ENCODE measurements around the gene HERC3. TPM values are rescaled to one million over a fixed set of nuclear protein-coding genes. Genes with fewer than 3 reads are reported as not detected.
"Not testable (repeated sequence)": the region's sequence is repeated elsewhere in the genome, so short reads cannot be mapped to it uniquely, and the experiment has no call there.

Gene HERC3
- total RNA-seq, 1 donor: 15.6 TPM

DNA sequence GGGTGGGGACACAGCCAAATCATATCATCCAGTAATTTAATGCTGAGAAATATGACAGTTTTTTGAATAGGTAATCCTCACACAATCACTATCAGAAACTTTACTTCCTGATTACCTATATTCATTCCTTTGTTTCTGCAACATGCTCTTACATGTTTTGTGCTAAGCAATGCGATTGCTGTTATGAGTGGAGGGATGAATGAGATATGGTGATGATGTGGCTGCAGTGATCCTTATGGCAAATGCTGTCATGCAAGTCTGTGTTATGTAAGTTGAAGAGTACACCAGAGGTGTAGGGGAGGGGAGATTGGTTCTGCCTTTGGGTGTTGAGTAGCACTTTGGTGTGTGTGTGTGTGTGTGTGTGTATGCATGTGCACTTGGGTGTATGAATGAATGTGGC is 14.6 kb downstream of the HERC3 start:
- no peak overlapping the region for H2AFZ ChIP-seq (ENCODE audit: low read length)
- H3K36me3 ChIP-seq (ENCODE audit: insufficient read depth, low read length): peaks cover 6% of the 10 kb centered on the region
- H3K9me3 ChIP-seq (ENCODE audit: low read depth, low read length): no peaks in the 10 kb centered on the region
- DNase-seq (ENCODE audit: insufficient read length, low spot score, missing footprints): no peak
- H3K79me2 ChIP-seq (ENCODE audit: insufficient read depth, low read length): peaks cover 8% of the 10 kb centered on the region
- H3K27me3 ChIP-seq (ENCODE audit: insufficient read depth, low read length): no peaks in the 10 kb centered on the region
- no peaks in the 10 kb centered on the region for H4K20me1 ChIP-seq (ENCODE audit: insufficient read depth, low read length)
- TF ChIP-seq, protein P1, sequence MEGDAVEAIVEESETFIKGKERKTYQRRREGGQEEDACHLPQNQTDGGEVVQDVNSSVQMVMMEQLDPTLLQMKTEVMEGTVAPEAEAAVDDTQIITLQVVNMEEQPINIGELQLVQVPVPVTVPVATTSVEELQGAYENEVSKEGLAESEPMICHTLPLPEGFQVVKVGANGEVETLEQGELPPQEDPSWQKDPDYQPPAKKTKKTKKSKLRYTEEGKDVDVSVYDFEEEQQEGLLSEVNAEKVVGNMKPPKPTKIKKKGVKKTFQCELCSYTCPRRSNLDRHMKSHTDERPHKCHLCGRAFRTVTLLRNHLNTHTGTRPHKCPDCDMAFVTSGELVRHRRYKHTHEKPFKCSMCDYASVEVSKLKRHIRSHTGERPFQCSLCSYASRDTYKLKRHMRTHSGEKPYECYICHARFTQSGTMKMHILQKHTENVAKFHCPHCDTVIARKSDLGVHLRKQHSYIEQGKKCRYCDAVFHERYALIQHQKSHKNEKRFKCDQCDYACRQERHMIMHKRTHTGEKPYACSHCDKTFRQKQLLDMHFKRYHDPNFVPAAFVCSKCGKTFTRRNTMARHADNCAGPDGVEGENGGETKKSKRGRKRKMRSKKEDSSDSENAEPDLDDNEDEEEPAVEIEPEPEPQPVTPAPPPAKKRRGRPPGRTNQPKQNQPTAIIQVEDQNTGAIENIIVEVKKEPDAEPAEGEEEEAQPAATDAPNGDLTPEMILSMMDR (IDR thresholded peaks at IDR 0.05; ENCODE audit: extremely low read depth, low read depth, low read length): no peak
- no peak overlapping the region for H3K4me3 ChIP-seq (ENCODE audit: insufficient read depth, low read length)
- H3K27ac ChIP-seq (ENCODE audit: low read depth, low read length): no peak overlapping the region
- H3K4me1 ChIP-seq (ENCODE audit: insufficient read depth, low read length): peaks cover 16% of the 10 kb centered on the region
- H3K4me2 ChIP-seq (ENCODE audit: insufficient read depth, low read length): no peak overlapping the region

DNA sequence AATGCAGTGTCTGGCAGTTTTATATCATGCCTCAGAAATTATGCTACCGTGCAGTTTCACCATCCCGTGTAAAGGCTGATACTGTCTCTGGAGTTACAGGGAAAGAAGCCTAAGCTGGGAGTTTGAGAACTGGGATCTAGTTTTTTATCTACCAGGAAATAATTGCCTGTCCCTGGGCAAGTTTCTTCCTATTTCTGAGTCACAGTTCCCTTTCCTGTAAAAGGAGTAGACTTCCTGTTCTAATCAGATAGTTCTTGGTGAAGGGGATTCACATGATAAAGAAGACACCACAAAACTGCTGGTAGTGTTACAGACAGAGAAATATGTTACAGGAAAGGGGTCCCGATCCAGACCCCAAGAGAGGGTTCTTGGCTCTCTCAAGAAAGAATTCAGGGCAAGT is 17.1 kb downstream of the HERC3 start:
- H3K27me3 ChIP-seq (ENCODE audit: insufficient read depth, low read length): no peaks in the 10 kb centered on the region
- H3K4me1 ChIP-seq (ENCODE audit: insufficient read depth, low read length): peaks cover 30% of the 10 kb centered on the region
- no peak for DNase-seq (ENCODE audit: insufficient read length, low spot score, missing footprints)
- H3K27ac ChIP-seq (ENCODE audit: low read depth, low read length): no peak overlapping the region
- H3K79me2 ChIP-seq (ENCODE audit: insufficient read depth, low read length): peaks cover 9% of the 10 kb centered on the region
- TF ChIP-seq, protein P1 (IDR thresholded peaks at IDR 0.05; ENCODE audit: extremely low read depth, low read depth, low read length): no peak
- no peak overlapping the region for H3K4me3 ChIP-seq (ENCODE audit: insufficient read depth, low read length)
- peaks cover 6% of the 10 kb centered on the region for H3K36me3 ChIP-seq (ENCODE audit: insufficient read depth, low read length)
- no peak overlapping the region for H3K4me2 ChIP-seq (ENCODE audit: insufficient read depth, low read length)
- H2AFZ ChIP-seq (ENCODE audit: low read length): no peak overlapping the region
- H3K9me3 ChIP-seq (ENCODE audit: low read depth, low read length): no peaks in the 10 kb centered on the region
- no peaks in the 10 kb centered on the region for H4K20me1 ChIP-seq (ENCODE audit: insufficient read depth, low read length)

DNA sequence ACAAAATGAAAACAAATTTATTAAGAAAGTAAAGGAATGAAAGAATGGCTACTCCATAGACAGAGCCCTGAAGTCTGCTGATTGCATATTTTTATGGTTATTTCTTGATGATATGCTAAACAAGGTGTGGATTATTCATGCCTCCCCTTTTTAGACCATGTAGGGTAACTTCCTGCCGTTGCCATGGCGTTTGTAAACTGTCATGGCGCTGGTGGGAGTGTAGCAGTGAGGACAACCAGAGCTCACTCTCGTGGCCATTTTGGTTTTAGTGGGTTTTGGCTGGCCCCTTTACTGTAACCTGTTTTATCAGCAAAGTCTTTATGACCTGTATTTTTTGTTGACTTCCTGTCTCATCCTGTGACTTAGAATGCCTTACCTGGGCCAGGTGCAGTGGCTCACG is 17.5 kb downstream of the HERC3 start:
- not testable (repeated sequence) for H3K36me3 ChIP-seq (ENCODE audit: insufficient read depth, low read length); H4K20me1 ChIP-seq (ENCODE audit: insufficient read depth, low read length); DNase-seq (ENCODE audit: insufficient read length, low spot score, missing footprints); H3K79me2 ChIP-seq (ENCODE audit: insufficient read depth, low read length); H3K27ac ChIP-seq (ENCODE audit: low read depth, low read length); H3K9me3 ChIP-seq (ENCODE audit: low read depth, low read length); H3K4me2 ChIP-seq (ENCODE audit: insufficient read depth, low read length); H3K4me3 ChIP-seq (ENCODE audit: insufficient read depth, low read length); H2AFZ ChIP-seq (ENCODE audit: low read length); H3K27me3 ChIP-seq (ENCODE audit: insufficient read depth, low read length)
- peaks cover 30% of the 10 kb centered on the region for H3K4me1 ChIP-seq (ENCODE audit: insufficient read depth, low read length)

DNA sequence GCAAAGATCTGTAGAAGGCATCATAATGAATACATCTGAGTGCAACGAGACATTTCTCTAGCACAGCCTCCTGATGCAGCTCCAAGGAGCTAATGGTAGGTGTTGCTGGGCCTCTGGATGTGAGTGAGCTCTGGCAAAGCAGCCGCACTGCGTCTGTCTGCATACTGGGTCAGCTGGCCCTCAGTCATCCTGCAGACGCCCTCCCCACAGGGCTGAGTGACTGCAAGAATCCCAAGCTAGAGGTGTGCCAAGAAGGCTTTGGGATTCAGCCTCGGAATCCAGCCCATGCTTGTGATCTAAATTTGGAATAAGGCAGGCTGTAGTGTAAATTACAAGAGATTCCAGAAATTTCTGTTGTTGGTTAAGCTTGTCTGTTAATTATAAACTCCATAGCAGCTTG is 18.5 kb downstream of the HERC3 start:
- Histone ChIP-seq H2AFZ (ENCODE audit: low read length) (peak overlapping the region; percentile 5), H3K79me2 (ENCODE audit: insufficient read depth, low read length) (peaks cover 9% of the 10 kb centered on the region), H3K4me1 (ENCODE audit: insufficient read depth, low read length) (peaks cover 31% of the 10 kb centered on the region), H3K9me3 (ENCODE audit: low read depth, low read length) (no peaks in the 10 kb centered on the region), H4K20me1 (ENCODE audit: insufficient read depth, low read length) (no peaks in the 10 kb centered on the region), H3K4me2 (ENCODE audit: insufficient read depth, low read length) (no peak overlapping the region), H3K27me3 (ENCODE audit: insufficient read depth, low read length) (no peaks in the 10 kb centered on the region), H3K27ac (ENCODE audit: low read depth, low read length) (peak overlapping the region; percentile 84), H3K36me3 (ENCODE audit: insufficient read depth, low read length) (peaks cover 6% of the 10 kb centered on the region), H3K4me3 (ENCODE audit: insufficient read depth, low read length) (no peak overlapping the region)
- no peak for DNase-seq (ENCODE audit: insufficient read length, low spot score, missing footprints)
- TF ChIP-seq, protein P1 (IDR thresholded peaks at IDR 0.05; ENCODE audit: extremely low read depth, low read depth, low read length): no peak

Data from osteoblast (primary cell).